Peyer's patch (tissue), 4 donors: ENCODE measurements around the gene MAST4.

ENCODE experiments used
- POLR2A ChIP-seq, 2 donors: fragments of 450-650 bp; IDR thresholded peaks; one replicate each; pipeline ENCODE4 v1.5.1; 2017; ENCODE audit warnings: antibody characterized with exemption in 2 of 2, mild to moderate bottlenecking in 2 of 2, moderate library complexity in 2 of 2
- TF ChIP-seq, protein P1 (sequence below), 6 experiments: fragments of 450-650 bp in 4 of 6; fragments of 200-600 bp in 2 of 6; sonication (generic) in 1 of 6; IDR thresholded peaks; one replicate each; pipeline ENCODE4 v1.5.1; 2017 to 2019; ENCODE audit warnings: antibody characterized with exemption in 6 of 6, mild to moderate bottlenecking in 3 of 6, moderate library complexity in 1 of 6

DNA sequence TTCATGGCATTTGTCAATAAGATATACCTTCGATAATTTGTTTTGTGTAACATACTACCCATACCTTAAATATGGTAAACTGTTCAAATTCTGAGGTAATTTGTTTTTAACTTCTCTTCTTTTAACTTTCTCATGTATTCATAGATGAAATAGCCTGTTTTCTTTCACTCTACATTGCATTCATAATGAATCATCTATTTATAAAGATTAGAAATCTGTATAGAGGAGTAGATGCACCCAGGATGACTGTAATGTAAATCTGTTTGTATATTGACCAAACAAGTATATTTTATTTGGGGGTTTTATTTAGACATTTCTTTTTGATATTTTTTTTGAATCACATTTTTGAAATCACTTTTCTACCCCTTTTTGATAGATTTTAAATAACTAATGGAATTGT, 455.8 kb downstream of the MAST4 start:
- TF ChIP-seq POLR2A (IDR thresholded peaks at IDR 0.05) = no peak
- TF ChIP-seq, protein P1, sequence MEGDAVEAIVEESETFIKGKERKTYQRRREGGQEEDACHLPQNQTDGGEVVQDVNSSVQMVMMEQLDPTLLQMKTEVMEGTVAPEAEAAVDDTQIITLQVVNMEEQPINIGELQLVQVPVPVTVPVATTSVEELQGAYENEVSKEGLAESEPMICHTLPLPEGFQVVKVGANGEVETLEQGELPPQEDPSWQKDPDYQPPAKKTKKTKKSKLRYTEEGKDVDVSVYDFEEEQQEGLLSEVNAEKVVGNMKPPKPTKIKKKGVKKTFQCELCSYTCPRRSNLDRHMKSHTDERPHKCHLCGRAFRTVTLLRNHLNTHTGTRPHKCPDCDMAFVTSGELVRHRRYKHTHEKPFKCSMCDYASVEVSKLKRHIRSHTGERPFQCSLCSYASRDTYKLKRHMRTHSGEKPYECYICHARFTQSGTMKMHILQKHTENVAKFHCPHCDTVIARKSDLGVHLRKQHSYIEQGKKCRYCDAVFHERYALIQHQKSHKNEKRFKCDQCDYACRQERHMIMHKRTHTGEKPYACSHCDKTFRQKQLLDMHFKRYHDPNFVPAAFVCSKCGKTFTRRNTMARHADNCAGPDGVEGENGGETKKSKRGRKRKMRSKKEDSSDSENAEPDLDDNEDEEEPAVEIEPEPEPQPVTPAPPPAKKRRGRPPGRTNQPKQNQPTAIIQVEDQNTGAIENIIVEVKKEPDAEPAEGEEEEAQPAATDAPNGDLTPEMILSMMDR (IDR thresholded peaks at IDR 0.05) = no peak
